GM12878 (cell line): ENCODE data around the gene GALC. TPM values are rescaled to one million over a fixed set of nuclear protein-coding genes. Genes with fewer than 3 reads are reported as not detected.

Source experiments
- ATAC-seq: fragments of 200-7000 bp; cut with Tn5 transposase; 3 replicates; pipeline ENCODE4 v1.9.1; 2020; ENCODE audit warnings: mild to moderate bottlenecking, moderate library complexity
- BruUV-seq: library from RNA; stranded (reverse); fragments of 400-500 nt; replicated peaks from 2 replicates; lab custom pipeline; 2021; lab: Mats Ljungman, UMichigan
- CTCF ChIA-PET: fragments of 300-600 bp; sonication (Branson Sonifier 250); formaldehyde crosslinking; extraction: SDS; loops from one replicate; lab custom pipeline; 2021; ENCODE audit warnings: inconsistent platforms; lab: Yijun Ruan, JAX
- POLR2A ChIA-PET: fragments of 350-600 bp; formaldehyde crosslinking; extraction: SDS; loops from one replicate; lab custom pipeline; 2021; ENCODE audit warnings: inconsistent platforms; lab: Charles Lee
- RAD21 ChIA-PET: fragments of 300-600 bp; sonication (Branson Sonifier 250); formaldehyde crosslinking; loops from one replicate; lab custom pipeline; 2023; ENCODE audit warnings: antibody characterized with exemption; ENCODE audit not compliant: unreplicated experiment; lab: Charles Lee
- SMC1A ChIA-PET: fragments of 300-600 bp; sonication (Branson Sonifier 250); formaldehyde crosslinking; loops from one replicate; lab custom pipeline; 2023; ENCODE audit not compliant: unreplicated experiment, uncharacterized antibody; lab: Charles Lee
- DNase-seq: peaks from one replicate; pipeline ENCODE4 v3.0.0-alpha.2; 2011; ENCODE audit warnings: low read depth, low spot score
- FAIRE-seq: peaks from 3 replicates; lab custom pipeline; 2011; peaks lifted over from hg19 to GRCh38; lab: Jason Lieb, UNC
- H2AFZ ChIP-seq: 2 replicates; pipeline ENCODE4 v1.6.0; 2011; ENCODE audit warnings: low read depth, low read length, control low read depth; ENCODE audit not compliant: control insufficient read depth
- H3K27ac ChIP-seq: 2 replicates; pipeline ENCODE4 v1.5.1; 2011; ENCODE audit warnings: control low read depth; ENCODE audit not compliant: control insufficient read depth, insufficient read depth
- H3K27me3 ChIP-seq, 2 experiments: replicated peaks in 1 of 2; 2 replicates each; pipeline versions ENCODE4 v1.6.0 to v1.6.1; 2011; ENCODE audit warnings: low read length in 1 of 2; ENCODE audit not compliant: control insufficient read depth in 2 of 2, insufficient read depth in 2 of 2
- H3K36me3 ChIP-seq, 2 experiments: 2 replicates each; pipeline ENCODE4 v1.5.1; 2011; ENCODE audit warnings: low read length in 1 of 2; ENCODE audit not compliant: control insufficient read depth in 2 of 2, insufficient read depth in 2 of 2
- H3K4me1 ChIP-seq: 2 replicates; pipeline ENCODE4 v1.6.1; 2011; ENCODE audit warnings: mild to moderate bottlenecking, low read length, moderate library complexity, mixed read lengths; ENCODE audit not compliant: control insufficient read depth, insufficient read depth
- H3K4me2 ChIP-seq: 2 replicates; pipeline ENCODE4 v1.6.0; 2011; ENCODE audit warnings: control low read depth; ENCODE audit not compliant: control insufficient read depth, insufficient read depth
- H3K4me3 ChIP-seq: fragments of 200-600 bp; sonication (generic); 2 replicates; pipeline ENCODE4 v1.5.1; 2016
- H3K79me2 ChIP-seq: 2 replicates; pipeline ENCODE4 v1.6.0; 2011; ENCODE audit warnings: low read length; ENCODE audit not compliant: control insufficient read depth, insufficient read depth
- H3K9ac ChIP-seq: 2 replicates; pipeline ENCODE4 v1.8.0; 2011; ENCODE audit warnings: low read length, control low read depth, mixed read lengths; ENCODE audit not compliant: control insufficient read depth, insufficient read depth
- H3K9me3 ChIP-seq: replicated peaks from 3 replicates; pipeline ENCODE4 v1.5.1; 2011; ENCODE audit warnings: mild to moderate bottlenecking, low read length; ENCODE audit not compliant: control insufficient read depth, insufficient read depth
- H4K20me1 ChIP-seq: 2 replicates; pipeline ENCODE4 v1.6.0; 2011; ENCODE audit not compliant: control insufficient read depth, insufficient read depth
- ATF3 ChIP-seq: IDR thresholded peaks from 2 replicates; pipeline ENCODE4 v1.6.1; 2011; ENCODE audit warnings: low read depth, mild to moderate bottlenecking, low read length, moderate library complexity, borderline replicate concordance; ENCODE audit errors: extremely low read depth
- ATF7 ChIP-seq: fragments of 450-650 bp; IDR thresholded peaks from 2 replicates; pipeline ENCODE4 v1.6.1; 2016; ENCODE audit warnings: low read depth, mild to moderate bottlenecking
- CHD2 ChIP-seq: IDR thresholded peaks from 2 replicates; pipeline ENCODE4 v1.6.1; 2011; ENCODE audit warnings: low read depth, low read length, improper control_type of control experiment, borderline replicate concordance
- DPF2 ChIP-seq: fragments of 450-650 bp; IDR thresholded peaks from 2 replicates; pipeline ENCODE4 v1.6.1; 2017; ENCODE audit warnings: mild to moderate bottlenecking
- EGR1 ChIP-seq, 2 experiments: IDR thresholded peaks; 1 replicate in 1 of 2; 2 replicates in 1 of 2; pipeline ENCODE4 v1.6.1; 2011 to 2012; ENCODE audit warnings: low read depth in 2 of 2, low read length in 2 of 2, borderline replicate concordance in 1 of 2, mild to moderate bottlenecking in 1 of 2, moderate library complexity in 1 of 2
- FOXK2 ChIP-seq: fragments of 450-650 bp; IDR thresholded peaks from 2 replicates; pipeline ENCODE4 v1.6.1; 2017; ENCODE audit warnings: mild to moderate bottlenecking, moderate library complexity
- GATAD2B ChIP-seq: fragments of 450-650 bp; conservative IDR thresholded peaks from 2 replicates; pipeline ENCODE4 v1.6.1; 2017; ENCODE audit warnings: low read depth, mild to moderate bottlenecking, moderate library complexity
- HCFC1 ChIP-seq: fragments of 150-350 bp; IDR thresholded peaks from 2 replicates; pipeline ENCODE4 v1.6.1; 2014; ENCODE audit warnings: low read length
- HDAC2 ChIP-seq: fragments of 200-600 bp; sonication (generic); IDR thresholded peaks from 2 replicates; pipeline ENCODE4 v1.6.1; 2017
- IRF3 ChIP-seq: fragments of 450-650 bp; IDR thresholded peaks from 2 replicates; pipeline ENCODE4 v1.6.1; 2014; ENCODE audit warnings: mild to moderate bottlenecking
- POLR2AphosphoS2 ChIP-seq: IDR thresholded peaks from 2 replicates; pipeline ENCODE4 v1.6.1; 2011; ENCODE audit warnings: low read depth, mild to moderate bottlenecking, low read length, improper control_type of control experiment, moderate library complexity
- ZBTB33 ChIP-seq: fragments of 450-650 bp; IDR thresholded peaks from 2 replicates; pipeline ENCODE4 v1.6.1; 2017; ENCODE audit warnings: mild to moderate bottlenecking
- ZBTB4 ChIP-seq: fragments of 450-650 bp; formaldehyde crosslinking; IDR thresholded peaks from 2 replicates; pipeline ENCODE4 v1.4.0; 2022; ENCODE audit warnings: mild to moderate bottlenecking, moderate library complexity
- WGBS: methylation state at CpG from one replicate; pipeline ENCODE4 v1.1.6; 2016; ENCODE audit warnings: low lambda C conversion rate; ENCODE audit not compliant: insufficient replicate concordance, insufficient coverage; ENCODE audit errors: missing lambda C conversion rate; 5-methylcytosine and 5-hydroxymethylcytosine counted together
- in situ Hi-C: fragments of 300-500 bp; cut with MboI; formaldehyde crosslinking; loops from 9 replicates; pipeline ENCODE4 v1.14.3; 2018; ENCODE audit warnings: mixed read lengths
- intact Hi-C: fragments of 100-400 bp; cut with micrococcal nuclease; formaldehyde crosslinking; loops from one replicate; pipeline ENCODE4 v1.14.2; 2022; ENCODE audit not compliant: unreplicated experiment
- polyA plus RNA-seq, 11 experiments: library from polyadenylated mRNA; depleted of rRNA in 4 of 11; unstranded in 6 of 11; stranded (reverse) in 5 of 11; fragments of >200 nt; fragmentation: Nextera tagmentation in 4 of 11; fragmentation: Illumina TruSeq in 1 of 11; extraction: Ambion mirVana in 4 of 11; extraction: Trizol in 1 of 11; gene quantifications; 1 replicate in 1 of 11; 2 replicates in 10 of 11; pipeline versions ENCODE4 v1.2.1 to v1.2.3, GENCODE V29; 2011 to 2016; ENCODE audit warnings: inconsistent platforms in 2 of 11, missing spikeins in 2 of 11, low read depth in 1 of 11
- total RNA-seq, 4 experiments: library from RNA; depleted of rRNA in 3 of 4; stranded (reverse); fragments of >200 nt in 3 of 4; fragmentation: Illumina TruSeq in 1 of 4; extraction: Trizol in 1 of 4; gene quantifications; 2 replicates each; pipeline versions ENCODE4 v1.2.1 to v1.2.3, GENCODE V29; 2013 to 2021

Gene GALC
- total and polyA plus RNA-seq, 10 of the 15 experiments (the other 5 are each of a cell fraction or from before 2014, with no cell fraction given): 1.3 to 14.0 (median 4.5) TPM

GRCh38 chr14:87940894-87941293, 52.1 kb downstream of the GALC start:
- H3K4me3 ChIP-seq: no peak overlapping the region
- H3K36me3 ChIP-seq: no peaks in the 10 kb centered on the region
- H3K9me3 ChIP-seq: no peaks in the 10 kb centered on the region
- SMC1A ChIA-PET: interaction anchor here (0.7 to 2.1 kb wide), 5 partner anchors 12 to 248 kb away, joined by 3 to 8 read pairs (median 5); no protein-coding TSS in a partner anchor
- H3K4me1 ChIP-seq: peaks cover 12% of the 10 kb centered on the region
- DNase-seq: no peak
- POLR2A ChIA-PET: interaction anchor here (1.0 kb wide), 1 partner anchor 54 kb away, joined by 3 read pairs; no protein-coding TSS in a partner anchor
- RAD21 ChIA-PET: interaction anchor here (1.7 kb wide), 1 partner anchor 228 kb away, joined by 4 read pairs; no protein-coding TSS in a partner anchor
- CTCF ChIA-PET: interaction anchor here (0.6 to 2.3 kb wide), 7 partner anchors 16 to 564 kb away, joined by 3 to 7 read pairs (median 5); no protein-coding TSS in a partner anchor
- BruUV-seq: no TSS peak
- no peaks in the 10 kb centered on the region for H3K27me3 ChIP-seq
- no peak overlapping the region for H3K27ac ChIP-seq
- in situ Hi-C loops (loop anchor here (5.0 to 10.0 kb wide), 3 partner anchors 216 to 294 kb away; no protein-coding TSS in a partner anchor), intact Hi-C loops (loop anchor here (10.0 kb wide), 1 partner anchor 444 kb away; the partner anchor contains the start of gene SPATA7)
- H2AFZ ChIP-seq: no peak overlapping the region
- TF ChIP-seq POLR2AphosphoS2 (no peak), ZBTB4 (CRISPR knock-in tag) (no peak), ZBTB33 (no peak), IRF3 (no peak), EGR1 (IDR thresholded peaks at IDR 0.05; ENCODE audit: borderline replicate concordance in 1 of 2, low read depth in 2 of 2, low read length in 2 of 2) (no peak), DPF2 (no peak), ATF7 (no peak), HCFC1 (no peak), FOXK2 (no peak), HDAC2 (no peak), ATF3 (no peak), GATAD2B (no peak), CHD2 (no peak)
- FAIRE-seq: no peak
- no peaks in the 10 kb centered on the region for H4K20me1 ChIP-seq
- H3K4me2 ChIP-seq: peak overlapping the region; percentile 22; the same call in 1 of the 2 replicates
- ATAC-seq: peak; percentile 66
- H3K79me2 ChIP-seq: no peaks in the 10 kb centered on the region
- H3K9ac ChIP-seq: no peak overlapping the region
- WGBS: 20% methylated on average over 2 of the region's 2 CpGs
